GM23338 (cell line): ENCODE measurements around the gene GPR156. TPM values are rescaled to one million over a fixed set of nuclear protein-coding genes. Genes with fewer than 3 reads are reported as not detected.

Experiments used
- ATAC-seq: fragments of 200-7000 bp; cut with Tn5 transposase; 3 replicates; pipeline ENCODE4 v1.9.1; 2020
- DNase-seq: peaks from one replicate; pipeline ENCODE4 v3.0.0-alpha.2; 2015; ENCODE audit warnings: low spot score
- H2AFZ ChIP-seq: fragments of 200-600 bp; sonication (generic); 2 replicates; pipeline ENCODE4 v1.8.0; 2016; ENCODE audit warnings: antibody characterized with exemption, mild to moderate bottlenecking, moderate library complexity
- H3F3A ChIP-seq: fragments of 200-600 bp; sonication (generic); replicated peaks from 2 replicates; pipeline ENCODE4 v1.8.0; 2017; ENCODE audit warnings: antibody characterized with exemption, mixed run types, low read depth
- H3K27ac ChIP-seq: fragments of 200-600 bp; sonication (generic); 2 replicates; pipeline ENCODE4 v1.6.1; 2016; ENCODE audit warnings: low read depth
- H3K27me3 ChIP-seq: fragments of 200-600 bp; sonication (generic); 2 replicates; pipeline ENCODE4 v1.8.0; 2016; ENCODE audit warnings: mild to moderate bottlenecking, mixed run types, moderate library complexity; ENCODE audit not compliant: insufficient read depth
- H3K36me3 ChIP-seq: fragments of 200-600 bp; sonication (generic); 2 replicates; pipeline ENCODE4 v1.8.0; 2016; ENCODE audit warnings: mild to moderate bottlenecking; ENCODE audit not compliant: insufficient read depth
- H3K4me1 ChIP-seq: fragments of 200-600 bp; sonication (generic); 2 replicates; pipeline ENCODE4 v1.8.0; 2016; ENCODE audit warnings: mild to moderate bottlenecking, moderate library complexity; ENCODE audit not compliant: insufficient read depth
- H3K4me2 ChIP-seq: fragments of 200-600 bp; sonication (generic); 2 replicates; pipeline ENCODE4 v1.7.1; 2017; ENCODE audit warnings: mixed run types
- H3K4me3 ChIP-seq: fragments of 200-600 bp; sonication (generic); 2 replicates; pipeline ENCODE4 v1.6.1; 2016; ENCODE audit warnings: mixed run types
- H3K79me2 ChIP-seq: fragments of 200-600 bp; sonication (generic); replicated peaks from 2 replicates; pipeline ENCODE4 v1.8.0; 2017; ENCODE audit warnings: mild to moderate bottlenecking; ENCODE audit not compliant: insufficient read depth
- H3K9me2 ChIP-seq: fragments of 200-600 bp; sonication (generic); 2 replicates; pipeline ENCODE4 v1.8.0; 2017; ENCODE audit not compliant: insufficient read depth
- H4K20me1 ChIP-seq: fragments of 200-600 bp; sonication (generic); replicated peaks from 2 replicates; pipeline ENCODE4 v1.8.0; 2017; ENCODE audit warnings: mild to moderate bottlenecking; ENCODE audit not compliant: insufficient read depth
- H3K27ac Mint-ChIP-seq: 2 replicates; pipeline ENCODE4 v1.8.0; 2020; ENCODE audit warnings: inconsistent platforms, mild to moderate bottlenecking, moderate library complexity, mixed read lengths
- H3K27me3 Mint-ChIP-seq: 3 replicates; pipeline ENCODE4 v1.8.0; 2022; ENCODE audit warnings: low read depth, mild to moderate bottlenecking, moderate library complexity, mixed read lengths, inconsistent platforms; ENCODE audit not compliant: insufficient read depth, poor library complexity
- H3K36me3 Mint-ChIP-seq: 3 replicates; pipeline ENCODE4 v1.8.0; 2021; ENCODE audit warnings: low read depth, mild to moderate bottlenecking, inconsistent platforms, moderate library complexity, mixed read lengths
- H3K4me1 Mint-ChIP-seq: 3 replicates; pipeline ENCODE4 v1.8.0; 2020; ENCODE audit warnings: mild to moderate bottlenecking, inconsistent platforms, mixed read lengths
- H3K4me3 Mint-ChIP-seq: 3 replicates; pipeline ENCODE4 v1.8.0; 2021; ENCODE audit warnings: moderate library complexity, mild to moderate bottlenecking, inconsistent platforms, mixed read lengths
- H3K9me3 Mint-ChIP-seq: 3 replicates; pipeline ENCODE4 v1.8.0; 2020; ENCODE audit warnings: moderate library complexity, mild to moderate bottlenecking, inconsistent platforms, mixed read lengths
- CREB1 ChIP-seq: fragments of 250-450 bp; sonication (Bioruptor Pico); IDR thresholded peaks from 2 replicates; pipeline ENCODE4 v1.5.0; 2020; ENCODE audit warnings: low read depth, mild to moderate bottlenecking, moderate library complexity
- ETS1 ChIP-seq: IDR thresholded peaks from 2 replicates; pipeline ENCODE4 v1.6.1; 2016; ENCODE audit warnings: antibody characterized with exemption
- EZH2 ChIP-seq: fragments of 200-600 bp; sonication (generic); IDR thresholded peaks from one replicate; pipeline ENCODE4 v1.8.0; 2017; ENCODE audit warnings: antibody characterized with exemption, mild to moderate bottlenecking, low read depth; ENCODE audit not compliant: unreplicated experiment
- EZH2phosphoT487 ChIP-seq: fragments of 200-600 bp; sonication (generic); IDR thresholded peaks from one replicate; pipeline ENCODE4 v1.8.1; 2018; ENCODE audit warnings: antibody characterized with exemption; ENCODE audit not compliant: unreplicated experiment
- JUNB ChIP-seq: IDR thresholded peaks from one replicate; pipeline ENCODE4 v1.6.1; 2016; ENCODE audit warnings: antibody characterized with exemption; ENCODE audit not compliant: unreplicated experiment
- NANOG ChIP-seq: IDR thresholded peaks from 2 replicates; pipeline ENCODE4 v1.6.1; 2016; ENCODE audit warnings: antibody characterized with exemption, borderline replicate concordance
- POLR2AphosphoS5 ChIP-seq: IDR thresholded peaks from 2 replicates; pipeline ENCODE4 v1.6.1; 2016; ENCODE audit warnings: antibody characterized with exemption, low read depth
- REST ChIP-seq: IDR thresholded peaks from one replicate; pipeline ENCODE4 v1.6.1; 2018; ENCODE audit warnings: antibody characterized with exemption; ENCODE audit not compliant: unreplicated experiment
- STAT1 ChIP-seq: IDR thresholded peaks from one replicate; pipeline ENCODE4 v1.6.1; 2016; ENCODE audit warnings: antibody characterized with exemption; ENCODE audit not compliant: unreplicated experiment
- ZNF114 ChIP-seq: fragments of 250-450 bp; sonication (Bioruptor Pico); IDR thresholded peaks from 2 replicates; pipeline ENCODE4 v1.5.0; 2020; ENCODE audit warnings: mild to moderate bottlenecking, moderate library complexity
- ZNF331 ChIP-seq: fragments of 250-450 bp; sonication (Bioruptor Pico); IDR thresholded peaks from 2 replicates; pipeline ENCODE4 v1.5.0; 2020; ENCODE audit warnings: low read depth, mild to moderate bottlenecking, moderate library complexity
- polyA plus RNA-seq: library from polyadenylated mRNA; unstranded; fragments of >200 nt; fragmentation: Nextera tagmentation; extraction: Ambion mirVana; gene quantifications from 2 replicates; pipeline ENCODE4 v1.2.1, GENCODE V29; 2016
- total RNA-seq: library from RNA; depleted of rRNA; stranded (reverse); fragments of >200 nt; shearing (Covaris generic); gene quantifications from 2 replicates; pipeline ENCODE4 v1.2.3, GENCODE V29; 2014
- TF ChIP-seq, protein P1 (sequence below): fragments of 250-450 bp; sonication (Bioruptor Pico); IDR thresholded peaks from 2 replicates; pipeline ENCODE4 v1.5.0; 2020; ENCODE audit warnings: mild to moderate bottlenecking, moderate library complexity
- TF ChIP-seq, protein P2 (sequence below), 2 experiments: fragments of 200-600 bp in 1 of 2; sonication (generic) in 1 of 2; conservative IDR thresholded peaks; 2 replicates each; pipeline versions ENCODE4 v1.5.1 to v1.6.1; 2016 to 2017; ENCODE audit warnings: antibody characterized with exemption in 2 of 2, low read depth in 2 of 2, mild to moderate bottlenecking in 2 of 2, moderate library complexity in 1 of 2

GPR156 gene
- total and polyA plus RNA-seq, 2 experiments from 2014 or later = 0.50 to 2.5 TPM

DNA sequence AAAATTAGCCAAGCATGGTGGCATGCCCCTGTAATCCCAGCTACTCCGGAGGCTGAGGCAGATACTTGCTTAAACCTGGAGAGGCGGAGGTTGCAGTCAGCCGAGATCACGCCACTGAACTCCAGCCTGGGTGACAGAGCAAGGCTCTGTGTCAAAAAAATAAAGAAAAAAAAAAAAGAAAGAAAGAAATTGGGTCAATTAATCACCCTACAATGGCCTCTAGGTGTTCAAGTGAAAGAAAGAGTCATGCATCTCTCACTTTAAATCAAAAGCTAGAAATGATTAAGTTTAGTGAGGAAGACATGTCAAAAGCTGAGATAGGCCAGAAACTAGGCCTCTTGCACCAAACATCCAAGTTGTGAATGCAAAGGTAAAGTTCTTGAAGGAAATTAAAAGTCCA lies 145.9 kb downstream of the GPR156 start:
- Histone ChIP-seq H4K20me1 (no peaks in the 10 kb centered on the region), H2AFZ (no peak overlapping the region), H3K9me2 (peaks cover 12% of the 10 kb centered on the region; the same call in 1 of the 2 replicates), H3K27me3 (no peaks in the 10 kb centered on the region), H3K4me2 (no peak overlapping the region), H3K27ac (no peak overlapping the region), H3K4me1 (no peaks in the 10 kb centered on the region), H3F3A (no peaks in the 10 kb centered on the region), H3K36me3 (no peaks in the 10 kb centered on the region), H3K79me2 (no peaks in the 10 kb centered on the region), H3K4me3 (no peak overlapping the region)
- Mint-ChIP-seq H3K9me3 (peaks cover 2% of the 10 kb centered on the region; the same call in 1 of the 3 replicates), H3K27ac (no peak overlapping the region), H3K4me3 (no peak overlapping the region), H3K4me1 (peaks cover 1% of the 10 kb centered on the region; the same call in 2 of the 3 replicates), H3K27me3 (no peaks in the 10 kb centered on the region), H3K36me3 (no peaks in the 10 kb centered on the region)
- TF ChIP-seq ZNF331 (CRISPR knock-in tag) (no peak), JUNB (no peak), ETS1 (no peak), POLR2AphosphoS5 (no peak), NANOG (no peak), CREB1 (CRISPR knock-in tag) (no peak), EZH2 (no peak), EZH2phosphoT487 (no peak), REST (no peak), ZNF114 (CRISPR knock-in tag) (no peak), STAT1 (no peak)
- TF ChIP-seq, protein P1, sequence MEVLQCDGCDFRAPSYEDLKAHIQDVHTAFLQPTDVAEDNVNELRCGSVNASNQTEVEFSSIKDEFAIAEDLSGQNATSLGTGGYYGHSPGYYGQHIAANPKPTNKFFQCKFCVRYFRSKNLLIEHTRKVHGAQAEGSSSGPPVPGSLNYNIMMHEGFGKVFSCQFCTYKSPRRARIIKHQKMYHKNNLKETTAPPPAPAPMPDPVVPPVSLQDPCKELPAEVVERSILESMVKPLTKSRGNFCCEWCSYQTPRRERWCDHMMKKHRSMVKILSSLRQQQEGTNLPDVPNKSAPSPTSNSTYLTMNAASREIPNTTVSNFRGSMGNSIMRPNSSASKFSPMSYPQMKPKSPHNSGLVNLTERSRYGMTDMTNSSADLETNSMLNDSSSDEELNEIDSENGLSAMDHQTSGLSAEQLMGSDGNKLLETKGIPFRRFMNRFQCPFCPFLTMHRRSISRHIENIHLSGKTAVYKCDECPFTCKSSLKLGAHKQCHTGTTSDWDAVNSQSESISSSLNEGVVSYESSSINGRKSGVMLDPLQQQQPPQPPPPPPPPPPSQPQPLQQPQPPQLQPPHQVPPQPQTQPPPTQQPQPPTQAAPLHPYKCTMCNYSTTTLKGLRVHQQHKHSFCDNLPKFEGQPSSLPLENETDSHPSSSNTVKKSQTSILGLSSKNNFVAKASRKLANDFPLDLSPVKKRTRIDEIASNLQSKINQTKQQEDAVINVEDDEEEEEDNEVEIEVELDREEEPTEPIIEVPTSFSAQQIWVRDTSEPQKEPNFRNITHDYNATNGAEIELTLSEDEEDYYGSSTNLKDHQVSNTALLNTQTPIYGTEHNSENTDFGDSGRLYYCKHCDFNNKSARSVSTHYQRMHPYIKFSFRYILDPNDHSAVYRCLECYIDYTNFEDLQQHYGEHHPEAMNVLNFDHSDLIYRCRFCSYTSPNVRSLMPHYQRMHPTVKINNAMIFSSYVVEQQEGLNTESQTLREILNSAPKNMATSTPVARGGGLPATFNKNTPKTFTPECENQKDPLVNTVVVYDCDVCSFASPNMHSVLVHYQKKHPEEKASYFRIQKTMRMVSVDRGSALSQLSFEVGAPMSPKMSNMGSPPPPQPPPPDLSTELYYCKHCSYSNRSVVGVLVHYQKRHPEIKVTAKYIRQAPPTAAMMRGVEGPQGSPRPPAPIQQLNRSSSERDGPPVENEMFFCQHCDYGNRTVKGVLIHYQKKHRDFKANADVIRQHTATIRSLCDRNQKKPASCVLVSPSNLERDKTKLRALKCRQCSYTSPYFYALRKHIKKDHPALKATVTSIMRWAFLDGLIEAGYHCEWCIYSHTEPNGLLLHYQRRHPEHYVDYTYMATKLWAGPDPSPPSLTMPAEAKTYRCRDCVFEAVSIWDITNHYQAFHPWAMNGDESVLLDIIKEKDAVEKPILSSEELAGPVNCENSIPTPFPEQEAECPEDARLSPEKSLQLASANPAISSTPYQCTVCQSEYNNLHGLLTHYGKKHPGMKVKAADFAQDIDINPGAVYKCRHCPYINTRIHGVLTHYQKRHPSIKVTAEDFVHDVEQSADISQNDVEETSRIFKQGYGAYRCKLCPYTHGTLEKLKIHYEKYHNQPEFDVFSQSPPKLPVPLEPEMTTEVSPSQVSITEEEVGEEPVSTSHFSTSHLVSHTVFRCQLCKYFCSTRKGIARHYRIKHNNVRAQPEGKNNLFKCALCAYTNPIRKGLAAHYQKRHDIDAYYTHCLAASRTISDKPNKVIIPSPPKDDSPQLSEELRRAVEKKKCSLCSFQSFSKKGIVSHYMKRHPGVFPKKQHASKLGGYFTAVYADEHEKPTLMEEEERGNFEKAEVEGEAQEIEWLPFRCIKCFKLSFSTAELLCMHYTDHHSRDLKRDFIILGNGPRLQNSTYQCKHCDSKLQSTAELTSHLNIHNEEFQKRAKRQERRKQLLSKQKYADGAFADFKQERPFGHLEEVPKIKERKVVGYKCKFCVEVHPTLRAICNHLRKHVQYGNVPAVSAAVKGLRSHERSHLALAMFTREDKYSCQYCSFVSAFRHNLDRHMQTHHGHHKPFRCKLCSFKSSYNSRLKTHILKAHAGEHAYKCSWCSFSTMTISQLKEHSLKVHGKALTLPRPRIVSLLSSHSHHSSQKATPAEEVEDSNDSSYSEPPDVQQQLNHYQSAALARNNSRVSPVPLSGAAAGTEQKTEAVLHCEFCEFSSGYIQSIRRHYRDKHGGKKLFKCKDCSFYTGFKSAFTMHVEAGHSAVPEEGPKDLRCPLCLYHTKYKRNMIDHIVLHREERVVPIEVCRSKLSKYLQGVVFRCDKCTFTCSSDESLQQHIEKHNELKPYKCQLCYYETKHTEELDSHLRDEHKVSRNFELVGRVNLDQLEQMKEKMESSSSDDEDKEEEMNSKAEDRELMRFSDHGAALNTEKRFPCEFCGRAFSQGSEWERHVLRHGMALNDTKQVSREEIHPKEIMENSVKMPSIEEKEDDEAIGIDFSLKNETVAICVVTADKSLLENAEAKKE = no peak
- TF ChIP-seq, protein P2, sequence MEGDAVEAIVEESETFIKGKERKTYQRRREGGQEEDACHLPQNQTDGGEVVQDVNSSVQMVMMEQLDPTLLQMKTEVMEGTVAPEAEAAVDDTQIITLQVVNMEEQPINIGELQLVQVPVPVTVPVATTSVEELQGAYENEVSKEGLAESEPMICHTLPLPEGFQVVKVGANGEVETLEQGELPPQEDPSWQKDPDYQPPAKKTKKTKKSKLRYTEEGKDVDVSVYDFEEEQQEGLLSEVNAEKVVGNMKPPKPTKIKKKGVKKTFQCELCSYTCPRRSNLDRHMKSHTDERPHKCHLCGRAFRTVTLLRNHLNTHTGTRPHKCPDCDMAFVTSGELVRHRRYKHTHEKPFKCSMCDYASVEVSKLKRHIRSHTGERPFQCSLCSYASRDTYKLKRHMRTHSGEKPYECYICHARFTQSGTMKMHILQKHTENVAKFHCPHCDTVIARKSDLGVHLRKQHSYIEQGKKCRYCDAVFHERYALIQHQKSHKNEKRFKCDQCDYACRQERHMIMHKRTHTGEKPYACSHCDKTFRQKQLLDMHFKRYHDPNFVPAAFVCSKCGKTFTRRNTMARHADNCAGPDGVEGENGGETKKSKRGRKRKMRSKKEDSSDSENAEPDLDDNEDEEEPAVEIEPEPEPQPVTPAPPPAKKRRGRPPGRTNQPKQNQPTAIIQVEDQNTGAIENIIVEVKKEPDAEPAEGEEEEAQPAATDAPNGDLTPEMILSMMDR (conservative IDR thresholded peaks at IDR 0.05; ENCODE audit: low read depth in 2 of 2) = no peak
- DNase-seq = no peak
- no peak for ATAC-seq
